Activated CD4-positive, alpha-beta T cell treated with anti-CD3 and anti-CD28 coated beads for 48 hours (primary cell): ENCODE data around the gene ZSWIM9.

Experiments
- DNase-seq: peaks from one replicate; pipeline ENCODE4 v3.0.0-alpha.2; 2020

The ZSWIM9 gene

GRCh38 chr19:48169939-48170803 lies at the start of gene ZSWIM9, which contains the start of gene LIG1:
TSS of gene ZSWIM9 (plus strand) at chr19:48170680. CDS start at chr19:48171803, 1,123 bp downstream.
TSS of gene LIG1 (minus strand) at chr19:48170344. CDS start at chr19:48165566, 4,778 bp downstream.
- DNase-seq, result peak; percentile 94

GRCh38 chr19:48121066-48121465 lies 49.4 kb upstream of the ZSWIM9 start:
- no peak for DNase-seq

- DNase-seq, result no peak
These were observed 48.5 kb upstream of the ZSWIM9 start for GRCh38 chr19:48121909-48122371.

- no peak for DNase-seq
These were observed 48.1 kb upstream of the ZSWIM9 start for GRCh38 chr19:48122421-48122820.

- DNase-seq, result peak; percentile 80
These were observed 46.4 kb upstream of the ZSWIM9 start for GRCh38 chr19:48123907-48124651.

GRCh38 chr19:48127561-48127960 lies 42.9 kb upstream of the ZSWIM9 start:
- no peak for DNase-seq

- no peak for DNase-seq
These were observed 37.4 kb upstream of the ZSWIM9 start for GRCh38 chr19:48133094-48133493.

- peak; percentile 45 for DNase-seq
These were observed 35.1 kb upstream of the ZSWIM9 start for GRCh38 chr19:48135411-48135810.

GRCh38 chr19:48136547-48136946 lies 33.9 kb upstream of the ZSWIM9 start:
- no peak for DNase-seq

- DNase-seq, result no peak
These were observed 33.1 kb upstream of the ZSWIM9 start for GRCh38 chr19:48137411-48137810.

- DNase-seq, result no peak
These were observed 31.4 kb upstream of the ZSWIM9 start for GRCh38 chr19:48139053-48139452.

GRCh38 chr19:48147597-48148175 lies 22.8 kb upstream of the ZSWIM9 start:
- no peak for DNase-seq

GRCh38 chr19:48148576-48148975 lies 21.9 kb upstream of the ZSWIM9 start:
- DNase-seq, result no peak

- no peak for DNase-seq
These were observed 21.1 kb upstream of the ZSWIM9 start for GRCh38 chr19:48149430-48149829.

- DNase-seq, result peak; percentile 74
These were observed 17.9 kb upstream of the ZSWIM9 start for GRCh38 chr19:48152551-48152950.

GRCh38 chr19:48154003-48154402 lies 16.5 kb upstream of the ZSWIM9 start:
- no peak for DNase-seq

- no peak for DNase-seq
These were observed 12.2 kb upstream of the ZSWIM9 start for GRCh38 chr19:48158210-48158790.

GRCh38 chr19:48168689-48169088 lies 1.8 kb upstream of the ZSWIM9 start:
- no peak for DNase-seq

- peak; percentile 93 for DNase-seq
These were observed 922 bp upstream of the ZSWIM9 start for GRCh38 chr19:48169578-48169938.

- DNase-seq, result no peak
These were observed 402 bp downstream of the ZSWIM9 start for GRCh38 chr19:48170817-48171347.

- no peak for DNase-seq
These were observed 1.2 kb downstream of the ZSWIM9 start for GRCh38 chr19:48171710-48172109.

GRCh38 chr19:48174445-48175030 lies 4.1 kb downstream of the ZSWIM9 start:
- no peak for DNase-seq
